GM23248 (cell line): Measurements from ENCODE around the gene HIP1.

Source experiments
- EZH2 ChIP-seq: fragments of 200-600 bp; sonication (generic); IDR thresholded peaks from 2 replicates; pipeline ENCODE4 v1.6.1; 2018; ENCODE audit warnings: antibody characterized with exemption, mild to moderate bottlenecking; ENCODE audit not compliant: insufficient read depth, poor library complexity, severe bottlenecking
- EZH2phosphoT487 ChIP-seq: fragments of 200-600 bp; sonication (generic); IDR thresholded peaks from 2 replicates; pipeline ENCODE4 v1.6.1; 2018; ENCODE audit warnings: antibody characterized with exemption, moderate library complexity, mild to moderate bottlenecking, low read depth; ENCODE audit not compliant: insufficient read depth

DNA sequence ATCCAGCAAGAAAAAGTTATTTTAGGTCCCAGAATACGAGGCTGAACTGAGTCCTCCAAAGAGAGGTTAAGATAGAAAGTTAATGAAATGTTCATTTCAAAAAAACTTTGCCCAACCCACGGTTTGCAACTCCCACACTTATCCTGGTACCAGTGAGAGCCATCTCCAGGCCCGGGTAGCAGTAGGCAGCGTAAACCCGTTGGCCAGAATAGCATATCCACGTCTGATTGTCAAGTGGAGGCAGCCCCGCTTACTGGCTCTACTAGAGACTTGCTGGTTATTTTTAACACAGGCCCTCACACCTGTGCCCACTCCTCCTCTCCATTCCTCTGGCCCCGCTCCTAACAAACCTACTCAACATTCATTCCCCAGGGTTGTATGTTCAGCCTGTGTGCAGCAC lies 109.7 kb downstream of the HIP1 start:
- TF ChIP-seq EZH2 (no peak), EZH2phosphoT487 (no peak)
